Measurements from ENCODE around the gene INSR. TPM values are rescaled to one million over a fixed set of nuclear protein-coding genes. Genes with fewer than 3 reads are reported as not detected.

INSR gene
- polyA plus RNA-seq, 10 donors = 10.4 to 19.0 (median 14.3) TPM

GRCh38 chr19:7142771-7143170 lies 151.4 kb downstream of the INSR start:
- DNase-seq = no peak

GRCh38 chr19:7140137-7140536 lies 154.1 kb downstream of the INSR start:
- no peak for DNase-seq

- DNase-seq = no peak
These were observed 155.1 kb downstream of the INSR start for GRCh38 chr19:7139095-7139494.

- DNase-seq = no peak
These were observed 155.8 kb downstream of the INSR start for GRCh38 chr19:7138402-7138801.

GRCh38 chr19:7137120-7137519 lies 157.1 kb downstream of the INSR start:
- no peak for DNase-seq

- no peak for DNase-seq
These were observed 162.2 kb downstream of the INSR start for GRCh38 chr19:7132054-7132453.

GRCh38 chr19:7130043-7130442 lies 164.2 kb downstream of the INSR start:
- DNase-seq = no peak

GRCh38 chr19:7126132-7126531 lies 168.1 kb downstream of the INSR start:
- no peak for DNase-seq

GRCh38 chr19:7125221-7125620 lies 169.0 kb downstream of the INSR start:
- DNase-seq = no peak

GRCh38 chr19:7124782-7125181 lies 169.4 kb downstream of the INSR start:
- DNase-seq = no peak

- DNase-seq = no peak
These were observed 171.5 kb downstream of the INSR start for GRCh38 chr19:7122701-7123100.

GRCh38 chr19:7120499-7120898 lies 173.7 kb downstream of the INSR start:
- DNase-seq = no peak

- no peak for DNase-seq
These were observed 174.6 kb downstream of the INSR start for GRCh38 chr19:7119582-7119981.

- DNase-seq = no peak
These were observed 177.0 kb downstream of the INSR start for GRCh38 chr19:7117248-7117647.

- DNase-seq = no peak
These were observed 178.5 kb downstream of the INSR start for GRCh38 chr19:7115721-7116120.

- DNase-seq = no peak
These were observed 181.0 kb downstream of the INSR start for GRCh38 chr19:7113233-7113632.

GRCh38 chr19:7112675-7113074 lies 181.5 kb downstream of the INSR start:
- DNase-seq = no peak

GRCh38 chr19:7109678-7110289 lies 184.4 kb downstream of the INSR start:
- DNase-seq = no peak

GRCh38 chr19:7106711-7107657 lies 187.2 kb downstream of the INSR start:
- DNase-seq = no peak

GRCh38 chr19:7104747-7105447 lies 189.3 kb downstream of the INSR start:
- DNase-seq = no peak

GRCh38 chr19:7101498-7102253 lies 192.5 kb downstream of the INSR start:
- DNase-seq = no peak

- DNase-seq = no peak
These were observed 194.7 kb downstream of the INSR start for GRCh38 chr19:7099597-7099921.

Data from muscle of back (tissue), 11 donors.